Trophoblast cell (in vitro differentiated cells and primary cell): Measurements from ENCODE around the gene SPSB2. TPM values are rescaled to one million over a fixed set of nuclear protein-coding genes. Genes with fewer than 3 reads are reported as not detected.

Source experiments
- DNase-seq, 2 donors: peaks; one replicate each; pipeline ENCODE4 v3.0.0-alpha.2; 2016
- H2AFZ ChIP-seq: 2 replicates; pipeline ENCODE4 v1.6.1; 2013; ENCODE audit warnings: low read length, moderate library complexity, mild to moderate bottlenecking; ENCODE audit not compliant: insufficient read depth, poor library complexity
- H2AK5ac ChIP-seq: 2 replicates; pipeline ENCODE4 v1.6.1; 2013; ENCODE audit warnings: mild to moderate bottlenecking, low read length
- H2BK120ac ChIP-seq: 2 replicates; pipeline ENCODE4 v1.6.1; 2013; ENCODE audit warnings: low read length, mild to moderate bottlenecking, moderate library complexity; ENCODE audit not compliant: insufficient read depth, poor library complexity
- H2BK12ac ChIP-seq: 2 replicates; pipeline ENCODE4 v1.6.1; 2013; ENCODE audit warnings: mild to moderate bottlenecking, low read length, moderate library complexity
- H2BK5ac ChIP-seq: 2 replicates; pipeline ENCODE4 v1.6.1; 2013; ENCODE audit warnings: low read length, low read depth, moderate library complexity, mild to moderate bottlenecking; ENCODE audit not compliant: poor library complexity
- H3K14ac ChIP-seq: 2 replicates; pipeline ENCODE4 v1.6.1; 2013; ENCODE audit warnings: mild to moderate bottlenecking, low read length
- H3K18ac ChIP-seq: 2 replicates; pipeline ENCODE4 v1.6.1; 2013; ENCODE audit warnings: mild to moderate bottlenecking, low read length
- H3K23ac ChIP-seq: 2 replicates; pipeline ENCODE4 v1.6.1; 2013; ENCODE audit warnings: low read length
- H3K27ac ChIP-seq: 2 replicates; pipeline ENCODE4 v1.5.1; 2013; ENCODE audit warnings: low read depth, mild to moderate bottlenecking, inconsistent platforms, low read length, moderate library complexity
- H3K27me3 ChIP-seq: 2 replicates; pipeline ENCODE4 v1.6.1; 2013; ENCODE audit warnings: inconsistent platforms, mild to moderate bottlenecking, low read length, moderate library complexity; ENCODE audit not compliant: insufficient read depth
- H3K36me3 ChIP-seq, 2 experiments: 1 replicate in 1 of 2; 2 replicates in 1 of 2; pipeline ENCODE4 v1.6.1; 2013; ENCODE audit warnings: low read length in 2 of 2, mild to moderate bottlenecking in 2 of 2, moderate library complexity in 1 of 2; ENCODE audit not compliant: insufficient read depth in 2 of 2, control insufficient read depth in 1 of 2
- H3K4ac ChIP-seq: 2 replicates; pipeline ENCODE4 v1.6.1; 2013; ENCODE audit warnings: low read depth, mild to moderate bottlenecking, low read length, moderate library complexity
- H3K4me1 ChIP-seq, 2 experiments: 1 replicate in 1 of 2; 2 replicates in 1 of 2; pipeline ENCODE4 v1.6.1; 2013; ENCODE audit warnings: low read length in 2 of 2, mild to moderate bottlenecking in 2 of 2, moderate library complexity in 1 of 2; ENCODE audit not compliant: insufficient read depth in 2 of 2, control insufficient read depth in 1 of 2
- H3K4me2 ChIP-seq: 2 replicates; pipeline ENCODE4 v1.6.1; 2013; ENCODE audit warnings: inconsistent platforms, mild to moderate bottlenecking, low read length, moderate library complexity
- H3K4me3 ChIP-seq: 2 replicates; pipeline ENCODE4 v1.5.1; 2013; ENCODE audit warnings: mild to moderate bottlenecking, low read depth, low read length, inconsistent platforms
- H3K79me1 ChIP-seq: one replicate; pipeline ENCODE4 v1.6.1; 2013; ENCODE audit warnings: low read length
- H3K79me2 ChIP-seq: 2 replicates; pipeline ENCODE4 v1.6.1; 2013; ENCODE audit warnings: low read length, mild to moderate bottlenecking; ENCODE audit not compliant: control insufficient read depth, insufficient read depth, poor library complexity
- H3K9ac ChIP-seq: 2 replicates; pipeline ENCODE4 v1.6.1; 2013; ENCODE audit warnings: mild to moderate bottlenecking, low read length
- H3K9me3 ChIP-seq: 2 replicates; pipeline ENCODE4 v1.6.1; 2013; ENCODE audit warnings: low read depth, mild to moderate bottlenecking, control low read depth, inconsistent platforms, low read length; ENCODE audit not compliant: insufficient read depth
- H4K12ac ChIP-seq: 2 replicates; pipeline ENCODE4 v1.6.1; 2013; ENCODE audit warnings: low read depth, mild to moderate bottlenecking, low read length, moderate library complexity
- H4K8ac ChIP-seq: 2 replicates; pipeline ENCODE4 v1.6.1; 2013; ENCODE audit warnings: low read depth, mild to moderate bottlenecking, low read length, moderate library complexity
- H4K91ac ChIP-seq: one replicate; pipeline ENCODE4 v1.6.1; 2013; ENCODE audit warnings: low read depth, mild to moderate bottlenecking, low read length, moderate library complexity
- WGBS: extraction: QIAGEN DNeasy Blood & Tissue Kit; methylation state at CpG from one replicate; pipeline ENCODE4 v1.1.7; 2013; ENCODE audit warnings: missing lambda C conversion rate; ENCODE audit not compliant: insufficient read length, insufficient coverage; ENCODE audit errors: extremely low coverage; 5-methylcytosine and 5-hydroxymethylcytosine counted together
- polyA plus RNA-seq: library from polyadenylated mRNA; stranded (reverse); fragments of 200-250 nt; gene quantifications from 2 replicates; pipeline ENCODE4 v1.2.3, GENCODE V29; 2013

SPSB2 gene, protein sequence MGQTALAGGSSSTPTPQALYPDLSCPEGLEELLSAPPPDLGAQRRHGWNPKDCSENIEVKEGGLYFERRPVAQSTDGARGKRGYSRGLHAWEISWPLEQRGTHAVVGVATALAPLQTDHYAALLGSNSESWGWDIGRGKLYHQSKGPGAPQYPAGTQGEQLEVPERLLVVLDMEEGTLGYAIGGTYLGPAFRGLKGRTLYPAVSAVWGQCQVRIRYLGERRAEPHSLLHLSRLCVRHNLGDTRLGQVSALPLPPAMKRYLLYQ
- 4.1 TPM in 2 replicates for polyA plus RNA-seq

GRCh38 chr12:6873094-6874014 lies at the start of gene SPSB2:
Gene SPSB2 (minus strand): TSS chr12:6873303. CDS start chr12:6872901, 402 bp downstream.
- Histone ChIP-seq H3K14ac (peak within 1 kb of the TSS; percentile 78), H3K36me3 (peaks cover 22 to 29% of the 10 kb centered on the region in 2 experiments), H3K79me2 (peaks cover 10% of the 10 kb centered on the region), H3K27me3 (no peaks in the 10 kb centered on the region), H3K9ac (peak within 1 kb of the TSS; percentile 96), H3K23ac (no peak within 1 kb of the TSS), H2BK5ac (peak within 1 kb of the TSS; percentile 45), H3K79me1 (peaks cover 11% of the 10 kb centered on the region), H2BK120ac (peak within 1 kb of the TSS; percentile 72), H3K9me3 (peaks cover 3% of the 10 kb centered on the region), H2AFZ (peak within 1 kb of the TSS; percentile 44), H4K12ac (peak within 1 kb of the TSS; percentile 86), H3K4me3 (peak within 1 kb of the TSS; percentile 91), H2BK12ac (peak within 1 kb of the TSS; percentile 51), H4K8ac (peak within 1 kb of the TSS; percentile 56), H2AK5ac (peak within 1 kb of the TSS; percentile 91), H3K4me2 (peak within 1 kb of the TSS; percentile 92), H4K91ac (peak within 1 kb of the TSS; percentile 77), H3K4ac (peak within 1 kb of the TSS; percentile 72), H3K4me1 (peaks cover 13 to 21% of the 10 kb centered on the region in 2 experiments), H3K27ac (peak within 1 kb of the TSS; percentile 67), H3K18ac (peak within 1 kb of the TSS; percentile 64)
- peak; percentile 98 to 99 for DNase-seq
- WGBS = no CpG with 5 or more reads among the region's 66 CpGs

- Histone ChIP-seq H3K9ac (peak overlapping the region; percentile 19), H4K8ac (no peak overlapping the region), H3K27ac (no peak overlapping the region), H3K14ac (no peak overlapping the region), H3K4me1 (peaks cover 24 to 27% of the 10 kb centered on the region in 2 experiments), H3K18ac (no peak overlapping the region), H3K36me3 (no peaks in the 10 kb centered on the region), H2AFZ (no peak overlapping the region), H4K91ac (no peak overlapping the region), H4K12ac (no peak overlapping the region), H2BK5ac (no peak overlapping the region), H3K4ac (no peak overlapping the region), H3K4me3 (no peak overlapping the region), H2BK12ac (no peak overlapping the region), H3K9me3 (no peaks in the 10 kb centered on the region), H3K23ac (no peak overlapping the region), H2AK5ac (no peak overlapping the region), H3K27me3 (no peaks in the 10 kb centered on the region), H3K4me2 (no peak overlapping the region), H2BK120ac (no peak overlapping the region), H3K79me1 (peaks cover 18% of the 10 kb centered on the region), H3K79me2 (peaks cover 7% of the 10 kb centered on the region)
- DNase-seq = no peak
- WGBS = no CpG with 5 or more reads among the region's 9 CpGs
Observed at GRCh38 chr12:6921996-6922946, 49.2 kb upstream of the SPSB2 start.

- peaks cover 2% of the 10 kb centered on the region for H3K79me2 ChIP-seq
- no peak overlapping the region for H2BK120ac ChIP-seq
- H3K79me1 ChIP-seq = peaks cover 12% of the 10 kb centered on the region
- no peak overlapping the region for H3K18ac ChIP-seq
- H3K4me1 ChIP-seq = peaks cover 19 to 21% of the 10 kb centered on the region in 2 experiments
- H4K91ac ChIP-seq = no peak overlapping the region
- H2AK5ac ChIP-seq = no peak overlapping the region
- H3K9me3 ChIP-seq = no peaks in the 10 kb centered on the region
- H3K27ac ChIP-seq = no peak overlapping the region
- H3K4me2 ChIP-seq = no peak overlapping the region
- WGBS = no CpG with 5 or more reads among the region's 7 CpGs
- DNase-seq = no peak
- H2BK12ac ChIP-seq = no peak overlapping the region
- H3K36me3 ChIP-seq = no peaks in the 10 kb centered on the region
- H4K8ac ChIP-seq = no peak overlapping the region
- no peak overlapping the region for H2AFZ ChIP-seq
- no peak overlapping the region for H3K23ac ChIP-seq
- H4K12ac ChIP-seq = no peak overlapping the region
- H3K27me3 ChIP-seq = no peaks in the 10 kb centered on the region
- no peak overlapping the region for H3K4ac ChIP-seq
- peak overlapping the region; percentile 19 for H3K9ac ChIP-seq
- H3K4me3 ChIP-seq = no peak overlapping the region
- no peak overlapping the region for H2BK5ac ChIP-seq
- H3K14ac ChIP-seq = no peak overlapping the region
Observed at GRCh38 chr12:6921539-6921938, 48.4 kb upstream of the SPSB2 start.

DNA sequence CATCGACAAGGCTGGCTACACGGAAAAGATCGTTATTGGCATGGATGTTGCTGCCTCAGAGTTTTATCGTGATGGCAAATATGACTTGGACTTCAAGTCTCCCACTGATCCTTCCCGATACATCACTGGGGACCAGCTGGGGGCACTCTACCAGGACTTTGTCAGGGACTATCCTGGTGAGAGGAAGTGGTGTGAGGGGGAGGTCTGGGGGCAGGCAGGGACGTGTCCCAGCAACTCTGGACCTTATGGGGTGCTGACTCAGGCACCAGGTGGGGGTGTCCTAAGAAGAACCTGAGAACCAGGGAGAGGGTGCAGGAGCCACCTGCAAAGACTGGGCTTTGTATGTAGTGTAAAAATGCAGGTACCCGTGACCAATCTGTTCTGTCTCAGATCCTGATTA lies 46.5 kb upstream of the SPSB2 start:
- no peak overlapping the region for H2AK5ac ChIP-seq
- no peak overlapping the region for H3K27ac ChIP-seq
- peaks cover 2% of the 10 kb centered on the region in 2 experiments for H3K4me1 ChIP-seq
- no peaks in the 10 kb centered on the region for H3K36me3 ChIP-seq
- H2BK5ac ChIP-seq = no peak overlapping the region
- no peaks in the 10 kb centered on the region for H3K9me3 ChIP-seq
- no peak overlapping the region for H4K12ac ChIP-seq
- H3K14ac ChIP-seq = no peak overlapping the region
- no peak overlapping the region for H3K18ac ChIP-seq
- H3K27me3 ChIP-seq = peaks cover 9% of the 10 kb centered on the region
- no peak overlapping the region for H4K8ac ChIP-seq
- H3K4me3 ChIP-seq = no peak overlapping the region
- no peak overlapping the region for H3K23ac ChIP-seq
- H3K4ac ChIP-seq = no peak overlapping the region
- H3K79me2 ChIP-seq = no peaks in the 10 kb centered on the region
- no peaks in the 10 kb centered on the region for H3K79me1 ChIP-seq
- no peak overlapping the region for H2BK12ac ChIP-seq
- no peak overlapping the region for H3K9ac ChIP-seq
- no peak overlapping the region for H4K91ac ChIP-seq
- no peak overlapping the region for H2BK120ac ChIP-seq
- no peak overlapping the region for H3K4me2 ChIP-seq
- no peak overlapping the region for H2AFZ ChIP-seq
- no peak for DNase-seq
- WGBS = no CpG with 5 or more reads among the region's 7 CpGs
